ENCODE results near the gene SIDT2. TPM values are rescaled to one million over a fixed set of nuclear protein-coding genes. Genes with fewer than 3 reads are reported as not detected.

SIDT2 gene
- polyA plus RNA-seq, 1 experiment, result 71.3 TPM

DNA sequence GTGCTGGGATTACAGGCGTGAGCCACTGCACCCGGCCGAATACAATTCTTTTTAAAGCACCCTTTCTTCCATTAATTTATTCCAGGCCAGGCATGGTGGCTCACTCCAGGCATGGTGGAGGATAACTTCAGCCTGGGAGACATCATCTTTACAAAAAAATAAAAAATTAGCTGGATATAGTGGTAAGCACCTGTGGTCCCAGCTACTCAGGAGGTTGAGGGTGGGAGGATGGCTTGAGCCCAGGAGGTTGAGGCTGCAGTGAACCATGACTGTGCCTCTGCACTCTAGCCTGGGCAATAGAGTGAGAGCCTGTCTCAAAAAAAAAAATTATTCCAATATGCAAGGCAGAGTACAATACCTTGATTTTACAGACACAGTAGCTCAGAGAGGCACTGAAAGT lies 32.1 kb downstream of the SIDT2 start:
- POLR2A ChIA-PET, result interaction anchor here (0.8 kb wide), 1 partner anchor 31 kb away, joined by 4 read pairs; no protein-coding TSS in a partner anchor
- Histone ChIP-seq H3K36me3 (ENCODE audit: control insufficient read depth, insufficient read depth, low read length) (peaks cover 9% of the 10 kb centered on the region), H3K27me3 (ENCODE audit: control insufficient read depth, insufficient read depth, low read length) (no peaks in the 10 kb centered on the region), H3K4me3 (ENCODE audit: low read depth, low read length) (no peak overlapping the region)
- TF ChIP-seq, protein P1, sequence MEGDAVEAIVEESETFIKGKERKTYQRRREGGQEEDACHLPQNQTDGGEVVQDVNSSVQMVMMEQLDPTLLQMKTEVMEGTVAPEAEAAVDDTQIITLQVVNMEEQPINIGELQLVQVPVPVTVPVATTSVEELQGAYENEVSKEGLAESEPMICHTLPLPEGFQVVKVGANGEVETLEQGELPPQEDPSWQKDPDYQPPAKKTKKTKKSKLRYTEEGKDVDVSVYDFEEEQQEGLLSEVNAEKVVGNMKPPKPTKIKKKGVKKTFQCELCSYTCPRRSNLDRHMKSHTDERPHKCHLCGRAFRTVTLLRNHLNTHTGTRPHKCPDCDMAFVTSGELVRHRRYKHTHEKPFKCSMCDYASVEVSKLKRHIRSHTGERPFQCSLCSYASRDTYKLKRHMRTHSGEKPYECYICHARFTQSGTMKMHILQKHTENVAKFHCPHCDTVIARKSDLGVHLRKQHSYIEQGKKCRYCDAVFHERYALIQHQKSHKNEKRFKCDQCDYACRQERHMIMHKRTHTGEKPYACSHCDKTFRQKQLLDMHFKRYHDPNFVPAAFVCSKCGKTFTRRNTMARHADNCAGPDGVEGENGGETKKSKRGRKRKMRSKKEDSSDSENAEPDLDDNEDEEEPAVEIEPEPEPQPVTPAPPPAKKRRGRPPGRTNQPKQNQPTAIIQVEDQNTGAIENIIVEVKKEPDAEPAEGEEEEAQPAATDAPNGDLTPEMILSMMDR (IDR thresholded peaks at IDR 0.05; ENCODE audit: insufficient read depth, low read depth, low read length), result no peak
- CTCF ChIA-PET, result interaction anchor here (0.7 to 2.0 kb wide), 4 partner anchors 9 to 65 kb away, joined by 4 to 11 read pairs (median 6); no protein-coding TSS in a partner anchor
- no peak for DNase-seq (ENCODE audit: low read depth)

DNA sequence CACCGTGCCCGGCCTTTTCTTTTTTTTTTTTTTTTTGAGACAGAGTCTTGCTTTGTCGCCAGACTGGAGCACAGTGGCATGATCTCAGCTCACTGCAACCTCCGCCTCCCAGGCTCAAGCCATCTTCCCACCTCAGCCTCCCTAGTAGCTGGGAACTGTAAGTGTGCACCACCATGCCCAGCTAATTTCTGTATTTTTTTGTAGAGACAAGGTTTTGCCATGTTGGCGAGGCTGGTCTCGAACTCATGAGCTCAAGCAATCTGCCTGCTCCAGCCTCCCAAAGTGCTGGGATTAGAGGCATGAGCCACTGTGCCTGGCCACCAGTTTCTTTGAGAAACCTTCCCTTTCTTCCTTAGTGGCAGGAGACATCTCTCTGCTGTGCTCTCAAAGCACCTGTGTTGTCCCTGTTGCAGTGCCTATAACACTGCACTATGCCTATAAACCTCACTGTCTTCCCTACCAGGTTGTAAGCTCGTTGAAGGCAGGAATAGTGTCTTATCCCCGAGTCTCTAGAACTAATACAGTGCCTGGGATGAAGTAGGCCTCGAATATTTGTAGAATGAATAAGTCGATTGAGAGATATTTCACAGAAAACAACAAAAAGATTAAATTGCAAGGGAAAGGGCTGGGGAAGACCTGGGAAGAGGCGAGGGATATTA lies 34.3 kb downstream of the SIDT2 start:
- no peak for DNase-seq (ENCODE audit: low read depth)
- ChIA-PET CTCF (no interaction called here), POLR2A (no interaction called here)
- TF ChIP-seq, protein P1 (IDR thresholded peaks at IDR 0.05; ENCODE audit: insufficient read depth, low read depth, low read length), result no peak
- Histone ChIP-seq H3K27me3 (ENCODE audit: control insufficient read depth, insufficient read depth, low read length) (no peaks in the 10 kb centered on the region), H3K36me3 (ENCODE audit: control insufficient read depth, insufficient read depth, low read length) (peaks cover 8% of the 10 kb centered on the region), H3K4me3 (ENCODE audit: low read depth, low read length) (no peak overlapping the region)

- TF ChIP-seq, protein P1 (IDR thresholded peaks at IDR 0.05; ENCODE audit: insufficient read depth, low read depth, low read length), result no peak
- Histone ChIP-seq H3K4me3 (ENCODE audit: low read depth, low read length) (no peak overlapping the region), H3K36me3 (ENCODE audit: control insufficient read depth, insufficient read depth, low read length) (peaks cover 13% of the 10 kb centered on the region), H3K27me3 (ENCODE audit: control insufficient read depth, insufficient read depth, low read length) (no peaks in the 10 kb centered on the region)
- POLR2A ChIA-PET, result no interaction called here
- CTCF ChIA-PET, result interaction anchor here (1.2 kb wide), 1 partner anchor 12 kb away, joined by 3 read pairs; no protein-coding TSS in a partner anchor
- DNase-seq (ENCODE audit: low read depth), result no peak
Measured at GRCh38 chr11:117214404-117215110, 36.0 kb downstream of the SIDT2 start.

DNA sequence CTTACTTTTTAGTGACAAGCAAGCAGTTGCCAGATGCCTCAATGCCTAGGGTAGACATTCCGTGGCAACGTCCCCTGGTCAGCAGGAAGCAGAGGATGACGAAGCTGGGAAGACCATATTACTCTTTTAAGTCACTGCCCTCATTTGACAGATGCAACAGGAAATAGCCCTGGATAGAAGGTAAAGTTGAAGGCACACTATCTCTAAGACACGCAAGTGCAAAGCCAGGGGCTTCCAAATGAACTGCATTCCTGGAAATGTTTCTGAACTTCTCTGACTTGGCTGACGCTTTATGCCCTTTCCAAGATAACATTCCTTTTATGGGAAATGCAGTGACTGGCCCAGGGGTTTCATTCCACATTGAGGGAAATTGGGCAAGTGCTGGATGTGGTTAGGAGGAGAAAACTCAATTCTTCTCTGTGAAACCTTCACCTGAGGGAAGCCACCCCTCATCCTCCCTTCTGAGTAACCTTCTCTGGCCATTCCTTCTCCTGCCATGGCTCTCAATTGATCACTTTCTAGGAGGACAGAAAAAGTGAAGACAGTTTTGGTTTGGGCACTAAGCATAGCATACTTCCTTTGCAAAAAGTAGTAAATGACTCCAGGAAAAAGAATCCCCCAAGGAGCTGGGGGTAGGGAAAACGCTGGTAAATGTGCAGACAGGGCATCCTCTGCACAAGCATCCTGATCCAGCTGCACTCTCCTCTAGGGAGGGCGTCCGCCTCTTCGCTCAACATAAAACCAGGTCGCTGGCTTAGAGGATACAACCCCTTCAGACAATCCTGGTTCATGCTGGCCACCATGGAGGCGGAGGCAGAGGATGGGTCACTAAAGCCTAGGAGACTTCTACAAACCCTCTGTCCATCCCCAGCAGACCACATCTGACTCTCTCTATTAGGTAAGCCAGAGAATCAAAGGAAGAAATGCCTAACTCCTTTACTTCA lies 38.9 kb downstream of the SIDT2 start:
- no peak overlapping the region for H3K4me3 ChIP-seq (ENCODE audit: low read depth, low read length)
- TF ChIP-seq, protein P1 (IDR thresholded peaks at IDR 0.05; ENCODE audit: insufficient read depth, low read depth, low read length), result no peak
- POLR2A ChIA-PET, result no interaction called here
- CTCF ChIA-PET, result interaction anchor here (0.9 to 1.7 kb wide), 4 partner anchors 9 to 22 kb away, joined by 3 to 7 read pairs (median 4); partner anchors contain the start of genes PCSK7 and RNF214
- DNase-seq (ENCODE audit: low read depth), result no peak
- H3K36me3 ChIP-seq (ENCODE audit: control insufficient read depth, insufficient read depth, low read length), result peaks cover 13% of the 10 kb centered on the region
- H3K27me3 ChIP-seq (ENCODE audit: control insufficient read depth, insufficient read depth, low read length), result no peaks in the 10 kb centered on the region
